KMS-11 (cell line): ENCODE results near the gene BASP1.

ENCODE experiments used
- H2AFZ ChIP-seq: fragments of 200-600 bp; sonication (generic); 2 replicates; pipeline ENCODE4 v1.6.1; 2016; ENCODE audit warnings: antibody characterized with exemption, mixed run types, low read depth
- H3K27ac ChIP-seq: fragments of 200-600 bp; sonication (generic); 2 replicates; pipeline ENCODE4 v1.6.1; 2016; ENCODE audit warnings: mild to moderate bottlenecking, mixed run types
- H3K27me3 ChIP-seq: fragments of 200-600 bp; sonication (generic); 2 replicates; pipeline ENCODE4 v1.6.1; 2017; ENCODE audit warnings: mild to moderate bottlenecking, low read depth, mixed run types, moderate library complexity; ENCODE audit not compliant: insufficient read depth
- H3K36me3 ChIP-seq: fragments of 200-600 bp; sonication (generic); 2 replicates; pipeline ENCODE4 v1.6.1; 2017; ENCODE audit warnings: mild to moderate bottlenecking, mixed run types; ENCODE audit not compliant: insufficient read depth
- H3K4me1 ChIP-seq: fragments of 200-600 bp; sonication (generic); 2 replicates; pipeline ENCODE4 v1.6.1; 2016; ENCODE audit warnings: mild to moderate bottlenecking, low read depth, mixed run types; ENCODE audit not compliant: poor library complexity, severe bottlenecking
- H3K4me2 ChIP-seq: fragments of 200-600 bp; sonication (generic); 2 replicates; pipeline ENCODE4 v1.7.0; 2016; ENCODE audit warnings: mild to moderate bottlenecking, mixed run types
- H3K4me3 ChIP-seq: fragments of 200-600 bp; sonication (generic); IDR thresholded peaks from 2 replicates; pipeline ENCODE4 v1.6.1; 2017; ENCODE audit warnings: low read depth, low read length, mixed read lengths; ENCODE audit not compliant: insufficient read depth
- H3K79me2 ChIP-seq: fragments of 200-600 bp; sonication (generic); 2 replicates; pipeline ENCODE4 v1.6.1; 2016; ENCODE audit warnings: low read depth, mixed run types; ENCODE audit not compliant: insufficient read depth
- H3K9ac ChIP-seq: fragments of 200-600 bp; sonication (generic); 2 replicates; pipeline ENCODE4 v1.6.1; 2016; ENCODE audit warnings: mild to moderate bottlenecking, mixed run types
- H4K20me1 ChIP-seq: fragments of 200-600 bp; sonication (generic); 2 replicates; pipeline ENCODE4 v1.6.1; 2016; ENCODE audit warnings: mild to moderate bottlenecking, mixed run types; ENCODE audit not compliant: insufficient read depth
- CTCF ChIP-seq: fragments of 200-600 bp; sonication (generic); conservative IDR thresholded peaks from 2 replicates; pipeline ENCODE4 v1.6.1; 2017; ENCODE audit warnings: low read depth, mild to moderate bottlenecking, antibody characterized with exemption, low read length, moderate library complexity, mixed read lengths

Gene BASP1

GRCh38 chr5:17185773-17186172 lies 31.7 kb upstream of the BASP1 start:
- Histone ChIP-seq H3K9ac (no peak overlapping the region), H3K27ac (no peak overlapping the region), H3K27me3 (no peaks in the 10 kb centered on the region), H3K4me2 (no peak overlapping the region), H3K36me3 (no peaks in the 10 kb centered on the region), H3K4me1 (peaks cover 5% of the 10 kb centered on the region), H3K79me2 (no peaks in the 10 kb centered on the region), H3K4me3 (no peak overlapping the region), H2AFZ (no peak overlapping the region), H4K20me1 (no peaks in the 10 kb centered on the region)
- no peak for TF ChIP-seq CTCF

- H3K4me3 ChIP-seq = no peak overlapping the region
- H3K79me2 ChIP-seq = no peaks in the 10 kb centered on the region
- no peaks in the 10 kb centered on the region for H4K20me1 ChIP-seq
- H3K27ac ChIP-seq = no peak overlapping the region
- H3K9ac ChIP-seq = no peak overlapping the region
- H3K27me3 ChIP-seq = no peaks in the 10 kb centered on the region
- H3K36me3 ChIP-seq = no peaks in the 10 kb centered on the region
- H3K4me1 ChIP-seq = peaks cover 5% of the 10 kb centered on the region
- H3K4me2 ChIP-seq = no peak overlapping the region
- no peak for TF ChIP-seq CTCF
- no peak overlapping the region for H2AFZ ChIP-seq
Observed at GRCh38 chr5:17186256-17186655, 31.2 kb upstream of the BASP1 start.

- Histone ChIP-seq H3K27ac (no peak overlapping the region), H3K4me2 (no peak overlapping the region), H4K20me1 (no peaks in the 10 kb centered on the region), H3K36me3 (no peaks in the 10 kb centered on the region), H3K4me3 (no peak overlapping the region), H3K27me3 (no peaks in the 10 kb centered on the region), H2AFZ (no peak overlapping the region), H3K79me2 (no peaks in the 10 kb centered on the region), H3K9ac (no peak overlapping the region), H3K4me1 (peaks cover 5% of the 10 kb centered on the region)
- TF ChIP-seq CTCF = no peak
Observed at GRCh38 chr5:17187011-17187785, 30.2 kb upstream of the BASP1 start.

GRCh38 chr5:17187786-17188170 lies 29.7 kb upstream of the BASP1 start:
- Histone ChIP-seq H3K79me2 (no peaks in the 10 kb centered on the region), H3K4me3 (no peak overlapping the region), H3K4me2 (no peak overlapping the region), H3K36me3 (no peaks in the 10 kb centered on the region), H3K9ac (no peak overlapping the region), H2AFZ (no peak overlapping the region), H3K27ac (no peak overlapping the region), H4K20me1 (no peaks in the 10 kb centered on the region), H3K4me1 (peaks cover 5% of the 10 kb centered on the region), H3K27me3 (no peaks in the 10 kb centered on the region)
- TF ChIP-seq CTCF = no peak
